ENCODE data around the gene KAT6B. TPM values are rescaled to one million over a fixed set of nuclear protein-coding genes. Genes with fewer than 3 reads are reported as not detected.

Gene KAT6B
- total and polyA plus RNA-seq, 4 donors, result 5.0 to 161 (median 21.0) TPM

GRCh38 chr10:74910976-74911350 lies 84.6 kb downstream of the KAT6B start:
- ATAC-seq (ENCODE audit: insufficient read depth, low FRiP score), result no peak

GRCh38 chr10:74912182-74912581 lies 85.8 kb downstream of the KAT6B start:
- Histone ChIP-seq H3K9ac (ENCODE audit: insufficient read depth in 1 of 2, low read length in 2 of 2) (no peak overlapping the region), H3K9me3 (ENCODE audit: control insufficient read depth in 4 of 4, insufficient read depth in 3 of 4, low read length in 3 of 4) (no peaks in the 10 kb centered on the region), H3K27me3 (ENCODE audit: control insufficient read depth in 3 of 3, insufficient read depth in 3 of 3, low read length in 2 of 3) (no peaks in the 10 kb centered on the region), H3K4me3 (no peak overlapping the region), H3K36me3 (ENCODE audit: control insufficient read depth in 4 of 4, insufficient read depth in 4 of 4, low read length in 4 of 4) (no peaks in the 10 kb centered on the region), H3K27ac (ENCODE audit: low read depth in 1 of 2, low read length in 1 of 2) (no peak overlapping the region), H3K4me1 (ENCODE audit: control insufficient read depth in 5 of 5, insufficient read depth in 5 of 5, low read length in 5 of 5) (peaks cover 0 to 9% (median 4%) of the 10 kb centered on the region in 5 donors)
- DNase-seq (no peak), ATAC-seq (ENCODE audit: insufficient read depth, low FRiP score) (no peak)
- TF ChIP-seq, protein P1, sequence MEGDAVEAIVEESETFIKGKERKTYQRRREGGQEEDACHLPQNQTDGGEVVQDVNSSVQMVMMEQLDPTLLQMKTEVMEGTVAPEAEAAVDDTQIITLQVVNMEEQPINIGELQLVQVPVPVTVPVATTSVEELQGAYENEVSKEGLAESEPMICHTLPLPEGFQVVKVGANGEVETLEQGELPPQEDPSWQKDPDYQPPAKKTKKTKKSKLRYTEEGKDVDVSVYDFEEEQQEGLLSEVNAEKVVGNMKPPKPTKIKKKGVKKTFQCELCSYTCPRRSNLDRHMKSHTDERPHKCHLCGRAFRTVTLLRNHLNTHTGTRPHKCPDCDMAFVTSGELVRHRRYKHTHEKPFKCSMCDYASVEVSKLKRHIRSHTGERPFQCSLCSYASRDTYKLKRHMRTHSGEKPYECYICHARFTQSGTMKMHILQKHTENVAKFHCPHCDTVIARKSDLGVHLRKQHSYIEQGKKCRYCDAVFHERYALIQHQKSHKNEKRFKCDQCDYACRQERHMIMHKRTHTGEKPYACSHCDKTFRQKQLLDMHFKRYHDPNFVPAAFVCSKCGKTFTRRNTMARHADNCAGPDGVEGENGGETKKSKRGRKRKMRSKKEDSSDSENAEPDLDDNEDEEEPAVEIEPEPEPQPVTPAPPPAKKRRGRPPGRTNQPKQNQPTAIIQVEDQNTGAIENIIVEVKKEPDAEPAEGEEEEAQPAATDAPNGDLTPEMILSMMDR (IDR thresholded peaks at IDR 0.05; ENCODE audit: control extremely low read depth, extremely low read depth), result no peak

More at GRCh38 chr10:74910976-74911350, 84.6 kb downstream of the KAT6B start:
- 86 to 96% methylated on average over 2 of the region's 2 CpGs for WGBS, 2 donors
- H3K36me3 ChIP-seq (ENCODE audit: control insufficient read depth in 4 of 4, insufficient read depth in 4 of 4, low read length in 4 of 4), result no peaks in the 10 kb centered on the region
- no peak overlapping the region for H3K27ac ChIP-seq (ENCODE audit: low read depth in 1 of 2, low read length in 1 of 2)
- H3K9ac ChIP-seq (ENCODE audit: insufficient read depth in 1 of 2, low read length in 2 of 2), result no peak overlapping the region
- peak in 2 of 3 donors; percentile 45 to 49 for DNase-seq
- H3K4me1 ChIP-seq (ENCODE audit: control insufficient read depth in 5 of 5, insufficient read depth in 5 of 5, low read length in 5 of 5), result peaks cover 3 to 15% (median 9%) of the 10 kb centered on the region in 5 donors
- no peaks in the 10 kb centered on the region for H3K27me3 ChIP-seq (ENCODE audit: control insufficient read depth in 3 of 3, insufficient read depth in 3 of 3, low read length in 2 of 3)
- H3K9me3 ChIP-seq (ENCODE audit: control insufficient read depth in 4 of 4, insufficient read depth in 3 of 4, low read length in 3 of 4), result no peaks in the 10 kb centered on the region
- TF ChIP-seq, protein P1 (IDR thresholded peaks at IDR 0.05; ENCODE audit: control extremely low read depth, extremely low read depth), result no peak
- no peak overlapping the region for H3K4me3 ChIP-seq

DNA sequence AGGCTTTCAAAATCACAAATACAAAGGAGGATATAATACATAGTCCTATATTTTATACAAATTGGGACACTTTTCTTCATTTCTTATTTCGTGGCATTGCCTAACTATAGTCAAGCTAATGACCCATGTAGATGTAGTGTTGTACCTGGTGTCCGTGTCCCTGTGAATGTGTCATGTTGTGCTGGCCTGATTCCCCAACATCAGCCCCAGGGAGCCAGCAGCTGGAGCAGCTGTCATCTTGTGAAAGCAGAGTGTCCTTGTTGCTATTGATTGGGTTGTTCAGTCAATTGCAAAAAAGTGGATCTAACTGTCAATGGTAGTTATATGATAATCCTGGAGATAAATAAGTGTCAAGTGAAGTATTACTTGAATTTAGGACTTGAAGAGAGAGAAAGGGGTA lies 86.3 kb downstream of the KAT6B start:
- H3K4me1 ChIP-seq (ENCODE audit: control insufficient read depth in 5 of 5, insufficient read depth in 5 of 5, low read length in 5 of 5), result peaks cover 0 to 9% (median 5%) of the 10 kb centered on the region in 5 donors
- no peak overlapping the region for H3K9ac ChIP-seq (ENCODE audit: insufficient read depth in 1 of 2, low read length in 2 of 2)
- TF ChIP-seq, protein P1 (IDR thresholded peaks at IDR 0.05; ENCODE audit: control extremely low read depth, extremely low read depth), result no peak
- H3K4me3 ChIP-seq, result no peak overlapping the region
- WGBS, 2 donors, result 80 to 94% methylated on average over 2 of the region's 2 CpGs
- H3K36me3 ChIP-seq (ENCODE audit: control insufficient read depth in 4 of 4, insufficient read depth in 4 of 4, low read length in 4 of 4), result no peaks in the 10 kb centered on the region
- no peak overlapping the region for H3K27ac ChIP-seq (ENCODE audit: low read depth in 1 of 2, low read length in 1 of 2)
- no peaks in the 10 kb centered on the region for H3K9me3 ChIP-seq (ENCODE audit: control insufficient read depth in 4 of 4, insufficient read depth in 3 of 4, low read length in 3 of 4)
- DNase-seq (no peak), ATAC-seq (ENCODE audit: insufficient read depth, low FRiP score) (no peak)
- no peaks in the 10 kb centered on the region for H3K27me3 ChIP-seq (ENCODE audit: control insufficient read depth in 3 of 3, insufficient read depth in 3 of 3, low read length in 2 of 3)

- no peak overlapping the region for H3K27ac ChIP-seq (ENCODE audit: low read depth in 1 of 2, low read length in 1 of 2)
- 66 to 73% methylated on average over 6 of the region's 6 CpGs for WGBS, 2 donors
- TF ChIP-seq, protein P1 (IDR thresholded peaks at IDR 0.05; ENCODE audit: control extremely low read depth, extremely low read depth), result no peak
Observed at GRCh38 chr10:74913377-74913979, 87.1 kb downstream of the KAT6B start.

More at GRCh38 chr10:74913377-74913979, 87.1 kb downstream of the KAT6B start:
- DNase-seq (no peak), ATAC-seq (ENCODE audit: insufficient read depth, low FRiP score) (no peak)
- Histone ChIP-seq H3K4me1 (ENCODE audit: control insufficient read depth in 5 of 5, insufficient read depth in 5 of 5, low read length in 5 of 5) (peaks cover 0 to 9% (median 5%) of the 10 kb centered on the region in 5 donors), H3K36me3 (ENCODE audit: control insufficient read depth in 4 of 4, insufficient read depth in 4 of 4, low read length in 4 of 4) (no peaks in the 10 kb centered on the region), H3K27me3 (ENCODE audit: control insufficient read depth in 3 of 3, insufficient read depth in 3 of 3, low read length in 2 of 3) (no peaks in the 10 kb centered on the region), H3K9me3 (ENCODE audit: control insufficient read depth in 4 of 4, insufficient read depth in 3 of 4, low read length in 3 of 4) (no peaks in the 10 kb centered on the region), H3K9ac (ENCODE audit: insufficient read depth in 1 of 2, low read length in 2 of 2) (no peak overlapping the region), H3K4me3 (no peak overlapping the region)

All from lung (tissue), 12 donors.